Prostate gland (tissue), 2 donors: Measurements from ENCODE around the gene TICRR. TPM values are rescaled to one million over a fixed set of nuclear protein-coding genes. Genes with fewer than 3 reads are reported as not detected.

Source experiments
- DNase-seq: peaks from one replicate; pipeline ENCODE4 v3.0.0-alpha.2; 2019; ENCODE audit warnings: low spot score
- H3K27ac ChIP-seq, 2 donors: fragments of 200-600 bp; sonication (generic); 2 replicates each; pipeline ENCODE4 v1.5.1; 2017 to 2019
- H3K27me3 ChIP-seq: fragments of 200-600 bp; sonication (generic); replicated peaks from 2 replicates; pipeline ENCODE4 v1.5.1; 2019; ENCODE audit not compliant: insufficient read depth
- H3K36me3 ChIP-seq, 2 donors: fragments of 200-600 bp; sonication (generic); 1 replicate in 1 of 2; 2 replicates in 1 of 2; pipeline versions ENCODE4 v1.5.1 to v1.8.1; 2017 to 2019
- H3K4me1 ChIP-seq: fragments of 200-600 bp; sonication (generic); replicated peaks from 2 replicates; pipeline ENCODE4 v1.5.1; 2019
- H3K4me3 ChIP-seq, 2 donors: fragments of 200-600 bp; sonication (generic); 2 replicates each; pipeline ENCODE4 v1.5.1; 2017 to 2019
- H3K9me3 ChIP-seq: fragments of 200-600 bp; sonication (generic); 2 replicates; pipeline ENCODE4 v1.5.1; 2017
- POLR2A ChIP-seq: fragments of 450-650 bp; IDR thresholded peaks from one replicate; pipeline ENCODE4 v1.6.1; 2016; ENCODE audit warnings: antibody characterized with exemption, mild to moderate bottlenecking
- POLR2AphosphoS5 ChIP-seq: sonication (generic); formaldehyde crosslinking; IDR thresholded peaks from one replicate; pipeline ENCODE4 v1.6.1; 2017; ENCODE audit warnings: antibody characterized with exemption
- WGBS: methylation state at CpG from one replicate; pipeline ENCODE4 v1.1.5; 2018; 5-methylcytosine and 5-hydroxymethylcytosine counted together
- intact Hi-C: fragments of 100-400 bp; cut with DNase I; formaldehyde crosslinking; loops from one replicate; pipeline ENCODE4 v1.14.2; 2022
- total RNA-seq, 2 donors: library from RNA; depleted of rRNA; stranded (reverse); fragments of >200 nt; gene quantifications; one replicate each; pipeline ENCODE4 v1.1.0, GENCODE V29; 2016
- TF ChIP-seq, protein P1 (sequence below), 4 experiments: fragments of 200-600 bp in 2 of 4; fragments of 450-650 bp in 2 of 4; sonication (generic) in 2 of 4; IDR thresholded peaks; 1 replicate in 3 of 4; 2 replicates in 1 of 4; pipeline ENCODE4 v1.5.1; 2016 to 2019; ENCODE audit warnings: antibody characterized with exemption in 4 of 4, mild to moderate bottlenecking in 2 of 4, moderate library complexity in 2 of 4

Gene TICRR
- total RNA-seq, 2 donors from 2014 or later: 0.55 to 4.1 TPM

- Histone ChIP-seq H3K27me3 (no peaks in the 10 kb centered on the region), H3K9me3 (no peaks in the 10 kb centered on the region), H3K4me1 (no peaks in the 10 kb centered on the region), H3K4me3 (no peak overlapping the region), H3K27ac (peak overlapping the region; percentile 53 to 70), H3K36me3 (no peaks in the 10 kb centered on the region)
- TF ChIP-seq POLR2AphosphoS5 (no peak), POLR2A (no peak)
- TF ChIP-seq, protein P1, sequence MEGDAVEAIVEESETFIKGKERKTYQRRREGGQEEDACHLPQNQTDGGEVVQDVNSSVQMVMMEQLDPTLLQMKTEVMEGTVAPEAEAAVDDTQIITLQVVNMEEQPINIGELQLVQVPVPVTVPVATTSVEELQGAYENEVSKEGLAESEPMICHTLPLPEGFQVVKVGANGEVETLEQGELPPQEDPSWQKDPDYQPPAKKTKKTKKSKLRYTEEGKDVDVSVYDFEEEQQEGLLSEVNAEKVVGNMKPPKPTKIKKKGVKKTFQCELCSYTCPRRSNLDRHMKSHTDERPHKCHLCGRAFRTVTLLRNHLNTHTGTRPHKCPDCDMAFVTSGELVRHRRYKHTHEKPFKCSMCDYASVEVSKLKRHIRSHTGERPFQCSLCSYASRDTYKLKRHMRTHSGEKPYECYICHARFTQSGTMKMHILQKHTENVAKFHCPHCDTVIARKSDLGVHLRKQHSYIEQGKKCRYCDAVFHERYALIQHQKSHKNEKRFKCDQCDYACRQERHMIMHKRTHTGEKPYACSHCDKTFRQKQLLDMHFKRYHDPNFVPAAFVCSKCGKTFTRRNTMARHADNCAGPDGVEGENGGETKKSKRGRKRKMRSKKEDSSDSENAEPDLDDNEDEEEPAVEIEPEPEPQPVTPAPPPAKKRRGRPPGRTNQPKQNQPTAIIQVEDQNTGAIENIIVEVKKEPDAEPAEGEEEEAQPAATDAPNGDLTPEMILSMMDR (IDR thresholded peaks at IDR 0.05): no peak
- WGBS: 100% methylated on average over 3 of the region's 8 CpGs
- intact Hi-C loops: no loop called here
- DNase-seq: no peak
Measured at GRCh38 chr15:89666184-89666857, 91.1 kb downstream of the TICRR start.

DNA sequence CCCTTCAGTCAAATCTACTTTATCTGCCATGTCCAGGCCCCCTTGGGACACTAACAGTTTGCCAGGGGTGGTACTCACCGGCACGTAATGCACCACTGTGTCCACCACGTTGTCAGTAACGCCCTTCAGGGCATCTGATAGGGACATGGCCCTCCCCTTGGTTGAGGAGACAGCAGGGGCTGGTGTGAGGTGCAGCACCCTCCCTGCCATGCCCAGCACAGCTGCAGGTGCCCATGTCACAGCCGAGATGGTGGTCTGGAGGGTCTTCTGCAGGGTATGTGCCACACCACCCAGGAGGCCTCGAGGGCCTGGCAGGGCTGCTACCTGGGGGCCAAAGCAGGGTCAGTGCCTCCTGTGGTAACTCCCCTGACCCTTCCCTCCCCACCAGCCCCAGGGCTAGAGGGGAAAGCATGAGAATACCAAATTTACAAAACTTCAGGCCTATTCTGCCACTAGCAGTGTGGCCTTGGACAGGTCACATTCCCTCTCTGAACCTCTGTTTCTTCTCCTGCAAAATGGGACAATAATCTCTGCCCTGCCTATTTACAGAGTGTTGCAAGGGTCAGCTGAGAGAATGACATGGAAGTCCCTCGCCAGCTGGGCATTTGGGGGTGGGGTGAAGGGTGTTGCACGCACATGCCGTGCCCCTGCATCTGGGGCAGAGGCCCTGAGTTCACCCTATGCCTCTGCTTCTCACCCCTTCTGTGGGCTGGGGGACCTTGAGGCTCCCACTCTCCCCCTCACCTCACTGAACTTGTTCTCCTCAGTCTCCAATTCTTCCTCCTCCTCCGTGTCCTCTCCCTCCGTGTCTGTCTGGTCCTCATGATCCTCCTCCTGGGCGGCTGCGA is 91.8 kb downstream of the TICRR start:
- Histone ChIP-seq H3K4me3 (no peak overlapping the region), H3K27ac (no peak overlapping the region), H3K4me1 (no peaks in the 10 kb centered on the region), H3K27me3 (no peaks in the 10 kb centered on the region), H3K36me3 (no peaks in the 10 kb centered on the region), H3K9me3 (no peaks in the 10 kb centered on the region)
- WGBS: 91% methylated on average over 13 of the region's 13 CpGs
- intact Hi-C loops: no loop called here
- DNase-seq: no peak
- TF ChIP-seq POLR2AphosphoS5: no peak
- TF ChIP-seq POLR2A: no peak
- TF ChIP-seq, protein P1 (IDR thresholded peaks at IDR 0.05): no peak

GRCh38 chr15:89667706-89667960 is 92.4 kb downstream of the TICRR start:
- TF ChIP-seq POLR2A: no peak
- TF ChIP-seq POLR2AphosphoS5: no peak
- TF ChIP-seq, protein P1 (IDR thresholded peaks at IDR 0.05): no peak
- 95% methylated on average over 7 of the region's 7 CpGs for WGBS
- Histone ChIP-seq H3K4me3 (no peak overlapping the region), H3K27me3 (no peaks in the 10 kb centered on the region), H3K27ac (no peak overlapping the region), H3K9me3 (no peaks in the 10 kb centered on the region), H3K4me1 (no peaks in the 10 kb centered on the region), H3K36me3 (no peaks in the 10 kb centered on the region)
- intact Hi-C loops: no loop called here
- no peak for DNase-seq

DNA sequence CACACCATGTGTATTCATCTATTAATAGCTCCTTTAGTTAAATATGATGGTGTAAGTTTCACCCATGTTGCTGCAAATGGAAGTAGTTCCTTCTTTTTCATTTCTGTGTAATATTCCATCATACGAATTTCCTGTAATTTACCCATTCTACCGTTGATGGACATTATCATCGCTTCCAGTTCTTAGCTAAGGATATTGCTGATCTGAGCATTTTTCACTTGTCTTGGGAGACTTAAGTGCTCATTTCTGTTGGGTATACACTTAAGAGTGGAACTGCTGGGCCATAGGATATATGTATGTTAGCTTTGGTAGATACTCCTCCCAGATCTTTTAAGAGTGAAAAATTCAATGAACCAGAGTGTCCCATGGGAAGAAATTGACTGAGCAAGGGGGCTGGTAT is 92.9 kb downstream of the TICRR start:
- DNase-seq: no peak
- TF ChIP-seq POLR2AphosphoS5: no peak
- no peak for TF ChIP-seq POLR2A
- TF ChIP-seq, protein P1 (IDR thresholded peaks at IDR 0.05): no peak
- intact Hi-C loops: no loop called here
- Histone ChIP-seq H3K4me1 (no peaks in the 10 kb centered on the region), H3K27ac (no peak overlapping the region), H3K4me3 (no peak overlapping the region), H3K27me3 (no peaks in the 10 kb centered on the region), H3K36me3 (no peaks in the 10 kb centered on the region), H3K9me3 (no peaks in the 10 kb centered on the region)
- 96% methylated on average over 3 of the region's 3 CpGs for WGBS
